Hepatocyte (in vitro differentiated cells): ENCODE results near the gene URAD. TPM values are rescaled to one million over a fixed set of nuclear protein-coding genes. Genes with fewer than 3 reads are reported as not detected.

Source experiments
- DNase-seq: peaks from one replicate; pipeline ENCODE4 v3.0.0-alpha.2; 2016; ENCODE audit warnings: low spot score
- H2AFZ ChIP-seq: fragments of 200-600 bp; sonication (generic); 2 replicates; pipeline ENCODE4 v1.6.0; 2016; ENCODE audit warnings: antibody characterized with exemption, mild to moderate bottlenecking
- H3K27ac ChIP-seq: fragments of 200-600 bp; sonication (generic); 2 replicates; pipeline ENCODE4 v1.5.1; 2016; ENCODE audit warnings: mild to moderate bottlenecking
- H3K27me3 ChIP-seq: fragments of 200-600 bp; sonication (generic); 2 replicates; pipeline ENCODE4 v1.6.1; 2016
- H3K36me3 ChIP-seq: fragments of 200-600 bp; sonication (generic); replicated peaks from 2 replicates; pipeline ENCODE4 v1.5.1; 2016; ENCODE audit warnings: low read depth; ENCODE audit not compliant: insufficient read depth
- H3K4me1 ChIP-seq: fragments of 200-600 bp; sonication (generic); 2 replicates; pipeline ENCODE4 v1.5.1; 2016; ENCODE audit warnings: mild to moderate bottlenecking, moderate library complexity; ENCODE audit not compliant: insufficient read depth
- H3K4me2 ChIP-seq: fragments of 200-600 bp; sonication (generic); 2 replicates; pipeline ENCODE4 v1.6.0; 2016
- H3K4me3 ChIP-seq: fragments of 200-600 bp; sonication (generic); 2 replicates; pipeline ENCODE4 v1.5.1; 2016; ENCODE audit warnings: mild to moderate bottlenecking
- H3K79me2 ChIP-seq: fragments of 200-600 bp; sonication (generic); 2 replicates; pipeline ENCODE4 v1.6.0; 2017; ENCODE audit warnings: mild to moderate bottlenecking
- H3K9me2 ChIP-seq: fragments of 200-600 bp; sonication (generic); replicated peaks from 2 replicates; pipeline ENCODE4 v1.6.0; 2017; ENCODE audit warnings: mild to moderate bottlenecking; ENCODE audit not compliant: insufficient read depth
- H3K9me3 ChIP-seq: fragments of 200-600 bp; sonication (generic); 2 replicates; pipeline ENCODE4 v1.5.1; 2016; ENCODE audit warnings: low read depth, mild to moderate bottlenecking
- H4K20me1 ChIP-seq: fragments of 200-600 bp; sonication (generic); 2 replicates; pipeline ENCODE4 v1.6.0; 2016; ENCODE audit warnings: mild to moderate bottlenecking; ENCODE audit not compliant: insufficient read depth, poor library complexity, severe bottlenecking
- CTCF ChIP-seq: fragments of 200-600 bp; sonication (generic); IDR thresholded peaks from 2 replicates; pipeline ENCODE4 v1.5.1; 2016; ENCODE audit warnings: antibody characterized with exemption, mild to moderate bottlenecking; ENCODE audit not compliant: poor library complexity
- EZH2 ChIP-seq: fragments of 200-600 bp; sonication (generic); IDR thresholded peaks from 2 replicates; pipeline ENCODE4 v1.6.1; 2016; ENCODE audit warnings: antibody characterized with exemption, mild to moderate bottlenecking, borderline replicate concordance
- EZH2phosphoT487 ChIP-seq: fragments of 200-600 bp; sonication (generic); IDR thresholded peaks from one replicate; pipeline ENCODE4 v1.6.1; 2018; ENCODE audit warnings: antibody characterized with exemption, mild to moderate bottlenecking, low read depth, moderate library complexity; ENCODE audit not compliant: unreplicated experiment, severe bottlenecking
- WGBS: methylation state at CpG from one replicate; pipeline ENCODE4 v1.1.6; 2016; ENCODE audit warnings: low lambda C conversion rate; ENCODE audit errors: missing lambda C conversion rate; 5-methylcytosine and 5-hydroxymethylcytosine counted together
- polyA plus RNA-seq: library from polyadenylated mRNA; unstranded; fragments of >200 nt; fragmentation: Nextera tagmentation; extraction: Ambion mirVana; gene quantifications from 2 replicates; pipeline ENCODE4 v1.2.1, GENCODE V29; 2016
- total RNA-seq: library from RNA; depleted of rRNA; stranded (reverse); fragments of >200 nt; gene quantifications from 2 replicates; pipeline ENCODE4 v1.2.3, GENCODE V29; 2014

Gene URAD
- total and polyA plus RNA-seq, 2 experiments from 2014 or later: 18.2 to 35.7 TPM

- H3K27me3 ChIP-seq: peaks cover 98% of the 10 kb centered on the region
- H3K4me3 ChIP-seq: no peak overlapping the region
- H3K9me2 ChIP-seq: no peaks in the 10 kb centered on the region
- no peaks in the 10 kb centered on the region for H3K36me3 ChIP-seq
- peak overlapping the region; percentile 63 for H3K4me2 ChIP-seq
- no peak for TF ChIP-seq CTCF
- TF ChIP-seq EZH2: no peak
- no peak for TF ChIP-seq EZH2phosphoT487
- peaks cover 51% of the 10 kb centered on the region for H3K79me2 ChIP-seq
- 12% methylated on average over 7 of the region's 7 CpGs for WGBS
- H4K20me1 ChIP-seq: peaks cover 6% of the 10 kb centered on the region
- no peak overlapping the region for H2AFZ ChIP-seq
- H3K27ac ChIP-seq: peak overlapping the region; percentile 87
- H3K4me1 ChIP-seq: peaks cover 10% of the 10 kb centered on the region
- no peak for DNase-seq
- H3K9me3 ChIP-seq: no peaks in the 10 kb centered on the region
Measured at GRCh38 chr13:27969866-27970229, 18.6 kb downstream of the URAD start.

GRCh38 chr13:27969082-27969865 lies 19.2 kb downstream of the URAD start, which contains the start of gene CDX2:
Gene CDX2 (minus strand): TSS chr13:27969315. CDS start chr13:27969006, 309 bp downstream.
- DNase-seq: peak; percentile 86
- Histone ChIP-seq H3K27ac (peak within 1 kb of the TSS; percentile 98), H2AFZ (peak within 1 kb of the TSS; percentile 20)

GRCh38 chr13:27968316-27969081 lies 20.0 kb downstream of the URAD start:
- Histone ChIP-seq H2AFZ (peak overlapping the region; percentile 20), H3K4me3 (peak overlapping the region; percentile 58), H4K20me1 (peaks cover 6% of the 10 kb centered on the region), H3K79me2 (peaks cover 54% of the 10 kb centered on the region), H3K27ac (peak overlapping the region; percentile 98), H3K27me3 (peaks cover 94% of the 10 kb centered on the region), H3K4me2 (peak overlapping the region; percentile 92), H3K9me2 (no peaks in the 10 kb centered on the region), H3K4me1 (peaks cover 15% of the 10 kb centered on the region), H3K9me3 (no peaks in the 10 kb centered on the region), H3K36me3 (no peaks in the 10 kb centered on the region)
- 2% methylated on average over 77 of the region's 86 CpGs for WGBS
- DNase-seq: no peak
- TF ChIP-seq CTCF: no peak
- TF ChIP-seq EZH2phosphoT487: peak; percentile 82
- TF ChIP-seq EZH2: peak; percentile 87

More at GRCh38 chr13:27969082-27969865, 19.2 kb downstream of the URAD start, which contains the start of gene CDX2:
- H3K79me2 ChIP-seq: peaks cover 49% of the 10 kb centered on the region
- no peaks in the 10 kb centered on the region for H3K9me2 ChIP-seq
- H3K4me3 ChIP-seq: peak within 1 kb of the TSS; percentile 58
- peak within 1 kb of the TSS; percentile 92 for H3K4me2 ChIP-seq
- H3K36me3 ChIP-seq: no peaks in the 10 kb centered on the region
- TF ChIP-seq EZH2phosphoT487 (peak; percentile 17), EZH2 (no peak), CTCF (no peak)
- peaks cover 6% of the 10 kb centered on the region for H4K20me1 ChIP-seq
- H3K9me3 ChIP-seq: no peaks in the 10 kb centered on the region
- 4% methylated on average over 22 of the region's 34 CpGs for WGBS
- H3K4me1 ChIP-seq: peaks cover 10% of the 10 kb centered on the region
- peaks cover 95% of the 10 kb centered on the region for H3K27me3 ChIP-seq
